ENCODE results near the gene RAET1G.
"Not testable (repeated sequence)": the region's sequence is repeated elsewhere in the genome, so short reads cannot be mapped to it uniquely, and the experiment has no call there.

The RAET1G gene

DNA sequence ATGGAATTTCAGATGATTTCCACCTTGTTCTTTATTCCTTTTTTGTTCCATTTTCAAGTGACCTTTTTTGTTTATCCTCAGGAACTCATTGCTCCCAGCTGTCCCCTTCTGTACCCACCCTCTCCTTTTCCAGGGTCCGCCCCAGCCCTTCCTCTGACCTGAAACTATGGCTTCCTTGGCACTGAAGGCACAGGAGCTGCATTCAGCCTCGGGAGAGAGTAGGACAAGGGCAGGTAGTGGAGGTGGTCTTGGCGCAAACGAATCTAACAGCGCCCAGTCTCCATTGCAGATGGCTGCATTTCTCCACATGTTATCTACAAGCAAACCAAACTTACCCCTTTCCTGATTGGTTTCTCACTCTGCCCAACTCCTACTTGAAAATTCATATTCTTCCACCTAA is 10.1 kb upstream of the RAET1G start:
- DNase-seq, result no peak

DNA sequence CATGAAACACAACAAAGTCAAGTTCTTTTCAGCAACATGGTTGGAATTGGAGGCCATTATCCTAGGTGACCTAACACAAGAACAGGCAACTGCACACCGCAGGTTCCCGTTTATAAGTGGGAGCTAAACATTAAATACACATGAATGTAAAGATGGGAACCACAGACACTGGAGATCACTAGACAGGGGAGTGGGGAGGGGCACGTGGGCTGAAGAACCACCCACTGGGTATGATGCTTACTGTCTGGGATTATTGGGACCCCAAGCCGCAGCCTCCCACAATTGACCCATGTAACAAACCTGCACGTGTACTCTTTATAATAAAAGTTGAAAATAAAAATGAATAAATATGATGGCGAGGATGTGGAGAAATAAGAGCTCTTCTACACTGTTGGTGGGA is 8.6 kb upstream of the RAET1G start:
- DNase-seq, result no peak

DNA sequence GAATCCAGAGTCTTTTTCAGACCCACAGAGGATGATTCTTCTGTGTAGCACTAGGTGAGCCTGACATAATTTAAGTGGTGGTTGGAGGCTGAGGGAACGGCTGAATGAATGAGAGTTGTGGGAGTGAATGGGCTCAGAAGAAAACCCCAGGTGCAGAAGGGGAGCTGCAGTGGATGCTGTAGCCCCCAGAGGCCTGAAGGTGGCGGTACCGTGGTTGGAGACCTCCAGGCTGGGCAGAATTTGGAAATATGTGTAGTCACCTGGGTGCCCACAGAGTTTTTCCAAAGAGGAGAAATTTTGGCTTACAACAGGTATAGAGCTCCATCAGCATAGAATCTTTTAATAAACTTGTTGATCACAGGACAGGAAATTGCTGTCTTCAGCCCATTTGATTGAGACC is 6.5 kb upstream of the RAET1G start:
- DNase-seq, result no peak

DNA sequence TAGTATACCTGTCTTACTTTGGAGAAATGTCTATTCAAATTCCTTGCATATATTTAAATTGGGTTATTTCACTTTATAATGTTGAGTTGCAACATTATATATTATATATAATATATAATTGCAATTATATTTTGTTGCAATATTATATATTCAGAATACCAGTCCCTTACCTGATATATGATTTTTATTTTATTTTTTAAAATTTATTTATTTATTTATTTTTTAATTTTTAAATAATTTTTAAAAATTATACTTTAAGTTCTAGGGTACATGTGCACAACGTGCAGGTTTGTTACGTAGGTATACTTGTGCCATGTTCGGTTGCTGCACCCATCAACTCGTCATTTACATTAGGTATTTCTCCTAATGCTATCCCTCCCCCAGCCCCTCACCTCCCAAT is 4.1 kb upstream of the RAET1G start:
- DNase-seq, result not testable (repeated sequence)

DNA sequence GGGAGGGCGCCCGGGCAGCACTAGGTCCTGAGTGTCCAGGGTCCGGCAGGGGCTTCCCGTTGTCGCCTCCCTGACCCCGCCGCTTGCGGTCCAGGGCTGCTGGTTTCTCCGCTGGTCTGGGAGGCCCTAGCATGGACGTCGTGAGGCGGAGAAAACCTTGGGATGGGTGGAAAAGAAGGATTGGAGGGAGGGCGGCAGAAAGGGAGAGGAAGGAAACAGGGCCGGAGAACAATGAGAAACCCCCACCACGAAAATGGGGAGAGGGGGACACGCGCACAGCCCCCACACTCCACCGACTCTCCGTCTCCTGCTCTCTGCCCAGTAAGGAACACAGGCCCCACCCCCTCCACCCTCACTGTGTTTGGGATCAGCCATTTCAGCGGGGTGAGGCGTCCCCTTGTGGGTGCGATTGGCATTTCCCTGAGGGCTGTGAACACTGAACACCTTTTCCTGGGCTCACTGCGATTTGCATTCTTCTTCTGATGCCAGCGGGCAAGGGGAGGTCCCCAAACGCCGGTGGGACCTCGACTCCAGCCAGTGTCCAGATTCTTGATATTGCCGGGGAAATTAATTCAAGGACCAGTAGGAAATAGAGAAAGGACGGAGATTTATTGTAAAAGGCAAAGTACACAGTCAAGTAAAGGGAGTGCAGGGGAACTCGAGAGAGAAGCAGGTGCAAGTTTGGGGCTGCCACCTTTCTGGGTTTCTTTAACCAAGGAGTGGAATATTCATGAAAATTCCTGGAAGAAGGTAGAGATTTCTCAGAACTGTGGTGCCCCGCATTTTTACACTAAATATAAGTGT is 3.3 kb upstream of the RAET1G start:
- peak; percentile 73 for DNase-seq

DNA sequence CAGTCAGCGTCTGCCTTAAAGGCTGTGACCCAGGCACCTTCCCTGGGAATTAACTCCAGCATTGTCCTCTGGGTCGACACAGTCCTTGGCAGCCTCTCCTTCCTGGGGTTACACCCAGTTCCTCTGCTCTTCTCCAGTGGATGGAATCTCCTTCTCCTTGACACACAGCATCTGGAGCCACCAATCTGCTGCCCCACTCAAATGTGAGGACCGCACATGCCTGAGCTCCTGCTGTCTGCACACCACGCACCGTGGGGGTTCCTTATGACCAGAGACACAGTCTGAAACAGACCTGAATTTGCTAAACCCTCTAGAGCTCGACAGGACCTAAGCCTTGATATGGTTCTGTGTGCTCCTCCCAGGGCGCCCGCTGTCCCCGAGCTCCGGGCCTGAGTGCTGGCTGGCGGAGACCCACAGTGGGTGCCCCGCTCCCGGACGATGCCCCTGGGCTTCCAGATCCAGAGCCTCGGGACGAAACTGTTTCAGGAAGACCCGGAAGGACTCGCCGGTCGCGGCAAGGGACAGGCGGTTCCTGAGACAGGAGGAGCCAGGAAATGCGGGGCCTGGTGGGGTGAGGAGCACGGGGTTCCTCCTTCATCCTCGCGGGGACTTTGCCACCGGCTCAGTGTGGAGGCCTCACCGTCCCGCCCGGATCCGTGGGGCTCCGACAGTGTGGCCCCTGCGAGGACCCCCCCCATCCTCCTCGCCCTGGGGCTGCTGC is 2.5 kb upstream of the RAET1G start:
- DNase-seq, result no peak

DNA sequence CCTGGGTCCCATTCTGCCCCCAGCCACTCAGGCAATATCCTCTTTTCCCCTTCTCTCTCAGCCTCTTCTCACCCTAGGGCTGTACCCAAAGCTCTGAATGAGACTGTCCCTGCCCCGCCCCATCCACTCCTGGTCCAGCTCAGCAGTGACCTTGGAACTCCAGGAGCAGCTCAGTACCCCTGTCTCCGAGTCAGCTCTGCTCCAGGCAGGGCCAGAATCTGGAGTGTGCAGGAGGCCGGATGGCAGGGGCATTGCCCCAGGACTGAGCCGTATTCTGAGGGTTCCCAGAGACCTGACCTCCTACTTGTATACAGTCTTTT is 2.0 kb upstream of the RAET1G start:
- DNase-seq, result no peak

DNA sequence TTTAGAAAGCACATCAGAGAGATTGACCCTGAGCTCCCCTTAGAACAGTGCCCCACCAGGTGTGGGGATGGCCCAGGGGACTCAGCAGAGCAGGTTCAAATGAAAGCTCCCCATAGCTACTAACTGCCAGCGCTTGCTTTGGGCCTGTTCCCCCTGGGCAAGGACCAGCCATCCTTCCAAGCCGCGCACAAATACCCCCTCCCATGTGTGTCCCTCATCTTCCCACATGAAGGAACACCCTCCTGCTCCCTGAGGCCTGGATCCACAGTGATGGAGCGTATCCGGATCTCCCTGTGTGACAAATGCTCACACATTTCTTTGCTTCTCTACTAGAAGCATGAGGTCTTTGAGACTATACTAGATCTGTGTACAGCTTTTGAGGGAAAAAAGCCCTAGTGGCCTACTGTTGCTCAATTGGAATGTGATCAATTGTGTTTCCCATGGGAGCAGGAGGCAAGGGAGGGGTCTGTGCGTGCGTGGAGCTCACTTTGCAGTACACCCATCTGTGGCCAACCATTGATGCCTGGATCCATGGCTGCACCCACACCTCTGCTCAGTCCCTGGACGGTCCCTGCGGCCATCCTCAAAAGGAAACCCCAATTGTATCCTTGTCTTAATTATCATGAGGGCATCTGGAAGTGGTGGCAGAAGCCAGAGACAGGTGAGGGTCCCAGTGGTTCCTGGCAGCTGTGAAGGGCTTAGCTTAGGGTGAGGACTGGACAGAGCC is 1.4 kb upstream of the RAET1G start:
- no peak for DNase-seq

DNA sequence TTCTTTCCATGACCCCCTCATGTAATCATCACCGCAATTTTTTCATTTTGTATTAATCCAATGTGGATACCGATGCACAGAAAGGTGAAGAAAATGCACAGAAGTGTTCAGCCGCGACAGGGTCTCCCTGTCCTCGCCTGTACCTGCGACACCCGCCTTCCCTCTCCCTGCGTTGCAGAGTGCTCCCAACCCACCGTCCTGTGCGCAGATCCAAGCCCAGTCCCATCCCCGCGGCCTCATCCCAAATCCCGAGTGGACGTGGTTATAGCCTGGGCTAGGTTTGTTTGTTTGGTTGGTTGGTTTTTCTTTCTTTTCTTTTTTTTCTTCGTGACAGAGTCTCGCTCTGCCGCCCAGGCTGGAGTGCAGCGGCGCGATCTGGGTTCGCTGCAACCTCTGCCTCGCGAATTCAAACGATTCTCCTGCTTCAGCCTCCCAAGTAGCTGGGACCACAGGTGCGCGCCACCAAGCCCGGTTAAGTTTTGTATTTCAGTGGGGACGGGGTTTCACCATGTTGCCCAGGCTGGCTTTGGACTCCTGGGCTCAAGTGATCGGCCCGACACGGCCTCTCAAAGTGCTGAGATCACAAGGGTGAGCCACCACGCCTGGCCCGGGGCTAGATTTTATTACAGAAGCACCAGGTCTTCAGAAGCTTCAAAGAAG is 536 bp upstream of the RAET1G start:
- DNase-seq, result no peak

DNA sequence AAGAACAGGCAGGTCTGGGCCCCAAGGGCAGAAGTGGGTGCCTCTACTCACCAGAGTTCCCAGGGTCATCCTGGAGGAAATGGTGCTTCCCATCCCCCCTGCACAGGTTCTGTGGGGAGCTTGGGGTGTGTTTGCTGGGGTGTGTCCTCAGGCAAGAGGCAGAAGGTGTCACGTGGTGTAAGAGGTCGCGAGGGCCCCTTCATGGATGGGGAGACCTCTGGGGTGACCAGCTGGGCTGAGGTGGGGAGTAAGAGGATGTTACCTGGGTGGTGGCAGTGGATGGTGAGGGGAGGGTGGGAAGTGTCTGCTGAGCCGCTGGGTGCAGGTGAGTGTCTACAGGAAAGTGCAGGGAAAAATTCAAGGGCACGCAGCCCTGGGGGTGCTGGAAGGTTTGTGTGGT is 830 bp downstream of the RAET1G start:
- DNase-seq, result not testable (repeated sequence)

DNA sequence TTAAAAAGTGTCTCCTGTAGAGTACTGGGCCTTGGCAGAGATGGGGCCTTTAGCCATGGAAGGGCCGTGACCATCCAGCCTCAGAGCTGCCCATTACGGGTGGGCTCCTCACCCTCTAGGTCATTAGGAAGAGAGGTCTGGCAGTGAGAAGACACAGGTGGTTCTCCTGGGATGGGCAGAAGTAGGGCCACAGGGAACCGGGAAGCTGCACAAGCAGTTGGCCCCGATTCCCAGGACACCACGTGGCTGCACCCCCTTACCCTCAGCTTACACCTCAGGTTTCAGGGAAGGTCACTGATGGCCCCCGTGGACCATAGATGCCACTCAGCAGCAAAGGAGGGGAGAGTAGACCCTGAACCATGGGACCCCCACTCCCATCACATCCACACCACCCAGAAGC is 1.6 kb downstream of the RAET1G start:
- DNase-seq, result no peak

DNA sequence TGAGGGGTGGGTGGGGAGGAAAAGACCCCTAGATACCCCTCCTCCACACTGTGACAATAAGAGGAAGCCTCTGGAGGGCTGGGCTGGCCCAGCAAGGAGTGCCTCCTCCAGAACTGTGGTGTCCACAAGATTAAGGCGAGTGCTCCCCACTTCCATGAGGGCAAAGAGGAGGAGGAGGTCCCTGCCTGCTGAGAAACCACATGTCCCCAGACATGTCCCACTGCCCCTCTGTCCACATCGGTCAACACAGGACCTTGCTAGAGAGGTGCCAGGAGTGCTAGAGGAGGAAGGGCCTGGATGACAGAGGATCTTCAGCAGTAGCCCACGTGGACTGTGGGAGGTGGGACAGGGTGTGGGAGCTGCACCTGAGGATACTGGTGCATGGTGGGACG is 3.1 kb downstream of the RAET1G start:
- DNase-seq, result no peak

DNA sequence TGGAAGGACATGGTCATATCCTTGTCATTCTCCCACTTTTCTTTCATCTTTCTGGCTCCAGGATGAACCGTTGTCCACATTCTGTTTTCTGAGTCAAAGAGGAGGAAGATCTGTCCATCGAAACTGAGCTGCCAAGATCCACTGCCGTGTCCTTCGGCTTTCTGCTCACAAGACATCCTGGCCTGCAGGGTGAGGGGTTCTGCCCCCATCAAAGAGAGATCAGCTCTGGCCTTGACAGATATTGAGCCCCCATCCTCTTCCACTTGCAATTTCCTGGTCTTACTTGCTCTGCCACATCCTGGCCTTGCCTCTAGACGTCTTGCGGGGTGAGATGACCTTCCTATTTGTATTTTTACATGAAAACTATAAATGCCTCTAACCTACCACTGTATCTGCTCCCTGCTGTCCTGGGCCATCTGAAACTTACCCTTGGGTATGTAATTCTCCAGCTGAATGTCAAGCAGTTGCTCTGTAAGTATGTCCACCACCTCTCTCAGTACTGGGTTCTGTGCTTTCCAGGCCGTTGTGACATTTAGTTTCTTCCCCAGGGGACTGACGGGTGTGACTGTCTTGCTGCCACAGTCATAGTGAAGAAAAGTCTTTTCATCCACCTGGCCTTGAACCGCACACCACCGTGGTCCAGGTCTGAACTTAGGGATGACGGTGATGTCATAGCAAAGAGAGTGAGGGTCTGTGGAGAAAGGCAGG is 3.6 kb downstream of the RAET1G start:
- DNase-seq, result not testable (repeated sequence)

DNA sequence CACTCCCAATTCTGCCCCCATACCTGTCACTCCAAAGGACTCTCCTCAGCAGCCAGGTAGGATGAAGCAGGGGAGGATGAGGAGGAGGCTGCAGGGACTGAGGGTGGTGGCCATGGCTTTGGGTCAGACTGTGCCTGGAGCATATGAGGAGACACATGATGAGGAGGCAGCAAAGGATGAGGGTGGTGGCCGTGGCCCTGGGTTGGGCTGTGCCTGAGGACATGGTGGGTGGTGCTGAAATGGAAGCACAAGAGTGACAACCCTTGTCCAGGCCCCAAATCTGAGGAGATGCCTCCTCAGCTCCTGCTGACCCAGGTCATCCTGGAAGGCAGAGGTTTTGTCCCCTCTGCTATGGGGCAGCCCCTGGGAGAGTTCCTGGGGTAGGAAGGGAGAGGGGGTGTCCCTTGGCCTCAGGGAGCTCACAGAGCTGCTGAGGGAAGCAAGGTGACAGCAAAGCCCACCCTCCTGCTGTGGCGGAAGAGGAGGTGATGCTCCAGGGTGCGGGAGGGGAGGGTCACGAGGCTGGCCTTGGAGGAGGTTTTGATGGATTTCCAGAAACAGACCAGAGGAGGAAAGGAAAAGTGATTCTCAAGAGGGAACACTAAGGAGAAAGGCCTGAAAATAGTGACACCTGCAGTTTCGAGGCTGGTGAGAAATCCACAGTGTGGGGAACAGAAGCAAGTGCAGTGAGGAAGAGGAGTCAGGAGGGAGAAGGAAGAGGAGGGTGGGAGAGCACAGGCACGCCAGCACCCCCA is 4.6 kb downstream of the RAET1G start:
- DNase-seq, result no peak

DNA sequence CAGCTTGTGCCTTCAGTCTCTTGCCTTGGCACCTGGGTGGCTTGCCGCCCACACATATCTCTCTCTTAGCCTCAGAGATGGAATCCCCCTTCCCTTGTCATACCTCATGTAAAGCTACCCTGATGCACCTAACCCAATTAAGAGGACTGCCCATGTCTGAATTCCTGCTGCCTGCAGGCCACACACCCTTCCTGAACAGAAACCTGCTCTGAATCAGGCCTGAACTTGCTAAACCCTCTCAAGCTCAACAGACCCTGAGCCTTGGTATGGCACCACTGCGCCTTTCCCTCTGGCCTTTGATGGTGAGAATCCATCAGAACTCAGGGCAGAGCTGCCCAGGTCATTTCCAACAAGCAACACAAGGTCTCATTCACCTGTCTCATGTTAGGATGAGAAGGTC is 5.2 kb downstream of the RAET1G start:
- no peak for DNase-seq

DNA sequence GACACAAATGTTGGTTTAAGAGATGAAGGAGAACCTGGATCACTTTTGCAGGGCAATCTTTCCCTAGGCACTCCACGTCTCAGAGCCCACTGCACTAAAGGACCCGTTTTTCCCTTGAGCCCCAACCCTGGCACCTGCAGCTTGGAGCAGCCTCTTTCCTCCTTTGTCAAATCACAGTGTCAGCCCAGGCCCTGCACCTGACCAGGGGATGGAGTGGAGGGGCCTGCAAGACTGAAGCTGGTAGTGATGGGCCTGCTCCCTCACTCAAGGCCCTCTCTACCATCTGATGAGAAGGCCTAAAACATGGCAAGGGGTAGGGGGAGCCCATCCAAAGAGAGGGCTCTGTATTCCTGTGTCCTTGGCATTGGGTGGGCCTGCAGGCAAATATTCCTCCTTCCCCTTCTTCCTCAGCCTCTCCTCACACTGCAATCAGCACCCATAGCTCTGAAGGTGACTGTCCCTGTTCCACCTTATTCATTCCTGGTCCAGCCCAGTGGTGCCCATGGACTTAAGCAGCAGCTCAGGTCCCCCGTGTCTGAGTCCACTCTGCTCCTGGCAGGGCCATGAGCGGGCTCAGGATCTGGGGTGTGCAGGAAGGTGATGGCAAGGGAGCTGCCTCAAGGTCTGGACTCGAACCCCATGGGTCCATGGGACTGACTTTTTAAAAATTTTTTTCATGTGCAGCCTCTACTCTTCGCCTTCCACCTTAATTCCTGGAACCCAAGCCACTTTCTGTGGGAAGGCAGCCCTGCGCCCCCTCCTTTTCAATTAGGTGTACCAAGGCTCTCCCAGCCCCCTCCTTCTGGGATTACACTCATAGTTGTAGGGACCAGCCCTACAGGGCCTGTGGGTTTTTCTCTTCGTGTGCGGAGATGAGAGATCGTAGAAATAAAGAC is 6.7 kb downstream of the RAET1G start:
- DNase-seq, result no peak

DNA sequence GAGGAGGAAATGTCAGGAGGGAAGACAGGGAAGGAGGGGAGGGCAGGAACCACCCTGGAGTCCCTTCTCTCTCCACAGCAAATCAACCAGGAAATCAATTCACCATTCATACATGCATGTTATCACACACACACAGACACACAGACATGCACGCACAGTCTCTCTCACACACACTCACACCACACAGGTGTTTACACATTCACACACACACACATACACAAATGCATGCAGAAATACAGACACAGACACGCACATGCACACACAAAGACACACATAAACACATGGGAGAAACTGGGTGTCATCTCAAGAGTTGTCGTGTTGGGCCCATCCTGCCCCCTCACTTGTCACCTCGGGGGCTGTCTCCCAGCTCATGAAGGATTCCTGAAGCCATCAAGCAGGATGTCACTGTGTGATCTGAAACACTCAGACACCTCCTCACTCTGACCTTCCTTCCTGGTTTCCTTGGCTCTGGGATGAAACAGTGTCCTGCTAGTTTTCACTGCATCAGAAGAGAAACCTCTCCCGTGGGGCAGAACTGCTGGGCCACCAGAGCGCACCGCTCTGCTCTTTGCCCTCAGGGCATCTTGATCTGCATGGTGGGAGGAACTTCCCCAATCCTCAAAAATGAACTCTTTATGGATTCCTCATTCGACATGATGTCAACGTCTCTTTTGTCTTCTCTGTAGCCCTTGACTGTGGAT is 9.2 kb downstream of the RAET1G start:
- DNase-seq, result no peak

DNA sequence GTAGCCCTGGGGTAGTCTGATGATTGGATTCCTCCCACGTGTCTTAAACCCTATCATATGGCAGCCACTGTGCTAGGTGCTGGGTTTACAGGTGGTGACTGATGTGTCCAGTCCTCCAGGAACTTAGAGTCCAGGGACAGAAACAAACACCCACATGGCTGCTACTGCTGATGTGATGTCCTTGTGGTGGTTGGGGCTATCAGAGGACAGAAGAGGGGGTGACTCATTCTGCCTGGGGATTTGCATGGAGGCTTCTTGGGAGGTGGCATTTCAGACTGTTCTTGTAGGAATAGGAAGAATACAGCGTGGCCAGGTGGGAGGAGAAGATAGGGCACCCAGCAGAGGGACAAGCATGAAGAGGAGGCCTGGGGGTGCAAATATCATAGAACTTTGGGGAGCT is 9.8 kb downstream of the RAET1G start:
- no peak for DNase-seq

DNA sequence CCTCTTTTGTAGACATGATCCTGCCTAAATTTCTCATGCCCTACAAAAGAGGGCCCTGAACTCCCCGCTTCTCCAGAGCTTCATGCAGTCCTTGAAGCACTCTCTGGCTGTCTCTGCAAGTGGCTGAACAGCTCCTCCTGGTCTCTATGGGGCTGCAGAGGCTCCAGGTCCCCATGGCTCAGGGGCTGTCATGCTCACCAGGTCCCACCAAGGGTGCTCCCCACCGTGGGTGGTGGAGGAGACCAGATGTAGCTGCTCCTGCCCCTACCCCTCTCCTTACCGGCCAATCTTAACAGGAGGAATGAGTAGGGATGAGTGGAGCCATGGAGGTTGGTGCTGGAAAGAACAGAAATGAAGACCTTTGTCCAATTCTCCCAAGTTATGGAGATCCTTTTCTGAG is 10.2 kb downstream of the RAET1G start:
- not testable (repeated sequence) for DNase-seq

DNA sequence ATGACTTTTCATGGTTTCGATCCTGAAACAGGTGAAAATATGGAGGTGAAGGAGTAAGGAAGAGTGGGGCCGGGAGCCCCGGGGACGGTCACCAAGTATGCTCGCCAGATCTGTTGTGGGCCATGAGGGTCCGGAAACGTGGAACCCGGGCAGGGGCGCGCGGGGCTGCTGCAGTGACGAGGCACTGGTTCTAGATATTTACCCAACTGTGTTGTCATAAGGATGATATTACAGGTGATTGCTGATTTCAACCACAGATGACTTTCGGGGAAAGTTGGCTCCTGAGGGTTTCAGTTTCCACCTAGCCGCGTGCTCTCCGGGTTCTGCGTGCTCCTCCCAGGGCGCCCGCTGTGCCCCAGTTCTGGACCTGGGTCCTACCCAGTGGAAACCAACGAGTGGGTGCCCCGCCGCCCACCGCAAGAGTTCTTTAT is 12.2 kb downstream of the RAET1G start:
- no peak for DNase-seq

All from CD4-positive, alpha-beta T cell treated with Interleukin-12 subunit alpha and Interleukin-12 subunit beta, for 1 hour (primary cell).